A673 (cell line): Measurements from ENCODE around the gene ZNF160.

Experiments
- CTCF ChIP-seq: fragments of 300-800, 200-600 bp; sonication (generic); conservative IDR thresholded peaks from 2 replicates; pipeline ENCODE4 v1.5.1; 2017; ENCODE audit warnings: low read depth, mild to moderate bottlenecking, antibody characterized with exemption, low read length, moderate library complexity, mixed read lengths
- EZH2 ChIP-seq: fragments of 200-600 bp; sonication (generic); IDR thresholded peaks from 2 replicates; pipeline ENCODE4 v1.6.1; 2017; ENCODE audit warnings: borderline replicate concordance, low read depth, mild to moderate bottlenecking, mixed read lengths, antibody characterized with exemption, low read length; ENCODE audit not compliant: poor library complexity, severe bottlenecking

GRCh38 chr19:53086949-53087348 is 16.3 kb downstream of the ZNF160 start:
- TF ChIP-seq EZH2 (no peak), CTCF (no peak)
